ENCODE data around the gene NPTXR. TPM values are rescaled to one million over a fixed set of nuclear protein-coding genes. Genes with fewer than 3 reads are reported as not detected.
A peak's percentile ranks its signal among the peaks of the same experiment; 100 is the strongest.
"Not testable (repeated sequence)": the region's sequence is repeated elsewhere in the genome, so short reads cannot be mapped to it uniquely, and the experiment has no call there.

The NPTXR gene
- total RNA-seq, 1 experiment from 2014 or later = 0.23 TPM

GRCh38 chr22:38868886-38869381 lies 25.1 kb upstream of the NPTXR start:
- DNase-seq (ENCODE audit: low read depth) = peak; percentile 43

GRCh38 chr22:38868286-38868721 lies 24.5 kb upstream of the NPTXR start:
- no peak for DNase-seq (ENCODE audit: low read depth)

GRCh38 chr22:38867471-38868285 lies 23.9 kb upstream of the NPTXR start:
- DNase-seq (ENCODE audit: low read depth) = no peak

GRCh38 chr22:38867124-38867455 lies 23.3 kb upstream of the NPTXR start:
- no peak for DNase-seq (ENCODE audit: low read depth)

GRCh38 chr22:38866399-38867123 lies 22.7 kb upstream of the NPTXR start:
- DNase-seq (ENCODE audit: low read depth) = no peak

GRCh38 chr22:38866024-38866398 lies 22.2 kb upstream of the NPTXR start:
- DNase-seq (ENCODE audit: low read depth) = no peak

GRCh38 chr22:38865201-38866023 lies 21.6 kb upstream of the NPTXR start:
- no peak for DNase-seq (ENCODE audit: low read depth)

- DNase-seq (ENCODE audit: low read depth) = no peak
Observed at GRCh38 chr22:38864361-38865191, 20.7 kb upstream of the NPTXR start.

- no peak for DNase-seq (ENCODE audit: low read depth)
Observed at GRCh38 chr22:38863531-38864131, 19.8 kb upstream of the NPTXR start.

- DNase-seq (ENCODE audit: low read depth) = no peak
Observed at GRCh38 chr22:38862375-38863329, 18.8 kb upstream of the NPTXR start.

- no peak for DNase-seq (ENCODE audit: low read depth)
Observed at GRCh38 chr22:38861927-38862326, 18.1 kb upstream of the NPTXR start.

- no peak for DNase-seq (ENCODE audit: low read depth)
Observed at GRCh38 chr22:38861170-38861876, 17.5 kb upstream of the NPTXR start.

- no peak for DNase-seq (ENCODE audit: low read depth)
Observed at GRCh38 chr22:38860283-38861169, 16.7 kb upstream of the NPTXR start.

GRCh38 chr22:38859581-38860282 lies 15.9 kb upstream of the NPTXR start:
- DNase-seq (ENCODE audit: low read depth) = no peak

GRCh38 chr22:38858492-38858891 lies 14.7 kb upstream of the NPTXR start:
- DNase-seq (ENCODE audit: low read depth) = no peak

- DNase-seq (ENCODE audit: low read depth) = not testable (repeated sequence)
Observed at GRCh38 chr22:38854476-38854875, 10.6 kb upstream of the NPTXR start.

GRCh38 chr22:38853883-38854282 lies 10.1 kb upstream of the NPTXR start:
- DNase-seq (ENCODE audit: low read depth) = not testable (repeated sequence)
